ENCODE results near the gene ASIC5. TPM values are rescaled to one million over a fixed set of nuclear protein-coding genes. Genes with fewer than 3 reads are reported as not detected.
"Not testable (repeated sequence)": the region's sequence is repeated elsewhere in the genome, so short reads cannot be mapped to it uniquely, and the experiment has no call there.

Gene ASIC5, protein sequence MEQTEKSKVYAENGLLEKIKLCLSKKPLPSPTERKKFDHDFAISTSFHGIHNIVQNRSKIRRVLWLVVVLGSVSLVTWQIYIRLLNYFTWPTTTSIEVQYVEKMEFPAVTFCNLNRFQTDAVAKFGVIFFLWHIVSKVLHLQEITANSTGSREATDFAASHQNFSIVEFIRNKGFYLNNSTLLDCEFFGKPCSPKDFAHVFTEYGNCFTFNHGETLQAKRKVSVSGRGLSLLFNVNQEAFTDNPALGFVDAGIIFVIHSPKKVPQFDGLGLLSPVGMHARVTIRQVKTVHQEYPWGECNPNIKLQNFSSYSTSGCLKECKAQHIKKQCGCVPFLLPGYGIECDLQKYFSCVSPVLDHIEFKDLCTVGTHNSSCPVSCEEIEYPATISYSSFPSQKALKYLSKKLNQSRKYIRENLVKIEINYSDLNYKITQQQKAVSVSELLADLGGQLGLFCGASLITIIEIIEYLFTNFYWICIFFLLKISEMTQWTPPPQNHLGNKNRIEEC
- total RNA-seq, result not detected
- long read RNA-seq, result 0 reads

DNA sequence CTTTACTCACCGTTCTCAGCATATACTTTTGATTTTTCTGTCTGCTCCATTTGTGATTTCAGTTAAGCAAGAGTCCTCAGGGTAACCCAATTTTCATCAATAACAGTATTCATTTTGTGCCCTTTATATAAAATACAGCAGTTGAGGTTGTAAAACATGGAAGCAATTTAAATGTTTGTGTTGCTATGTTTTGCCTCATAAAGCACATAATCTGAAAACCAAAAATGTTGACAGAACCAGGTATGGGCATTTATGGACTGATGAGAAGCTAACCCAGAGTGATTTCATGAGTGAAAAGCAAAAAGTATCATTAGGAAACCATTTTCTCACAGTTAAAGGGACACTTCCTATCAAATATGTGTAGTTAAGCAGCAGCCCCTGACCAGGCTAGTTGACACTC lies at the start of gene ASIC5:
Gene ASIC5 (minus strand): TSS at position 101 of the 400 bp plus-strand sequence. CDS start 51 bp downstream, at position 50.
- no peak for ATAC-seq
- DNase-seq, result no peak
- intact Hi-C loops (cut with DNase I), result no loop called here

DNA sequence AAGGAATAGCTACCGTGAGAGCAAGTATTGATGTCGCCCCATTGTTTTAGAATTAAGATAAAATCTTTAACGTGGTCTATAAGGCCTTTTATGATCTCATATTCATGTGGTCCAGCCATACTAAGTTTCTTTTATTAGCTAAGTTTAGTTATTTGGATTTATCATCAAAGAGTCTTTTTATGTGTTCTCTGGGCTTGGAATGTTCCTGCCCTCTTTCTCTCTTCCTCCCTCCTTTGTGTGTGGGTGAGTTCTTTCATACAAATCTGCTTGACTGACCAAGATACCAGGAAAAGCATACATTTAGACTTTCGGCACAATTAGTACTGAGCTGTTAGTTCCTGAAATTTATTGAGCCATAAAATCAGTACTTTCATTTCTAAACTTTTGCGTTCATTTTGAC lies 48.7 kb upstream of the ASIC5 start:
- ATAC-seq, result no peak
- DNase-seq, result no peak
- intact Hi-C loops (cut with DNase I), result no loop called here

DNA sequence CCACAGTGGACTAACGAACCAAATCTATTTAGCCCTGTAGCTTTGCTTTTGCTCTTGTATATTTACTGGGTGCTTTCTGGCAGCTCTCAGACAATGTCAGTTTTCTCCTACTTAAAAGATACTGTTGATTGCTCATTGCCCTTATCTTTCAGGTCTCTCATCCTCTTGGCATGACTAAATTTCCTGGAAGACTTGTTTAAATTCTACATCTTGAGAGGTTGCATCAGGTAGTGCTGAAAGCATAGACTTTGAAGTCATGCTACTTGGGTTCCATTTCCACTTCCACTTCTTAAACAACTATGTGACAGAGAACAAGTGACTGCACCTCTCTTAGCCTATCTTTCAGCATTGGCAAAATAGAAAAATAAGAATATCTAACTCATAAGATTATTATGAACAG lies 45.8 kb upstream of the ASIC5 start:
- peak in 1 of 2 donors; percentile 34 for ATAC-seq
- intact Hi-C loops (cut with DNase I), result no loop called here
- DNase-seq, result no peak

DNA sequence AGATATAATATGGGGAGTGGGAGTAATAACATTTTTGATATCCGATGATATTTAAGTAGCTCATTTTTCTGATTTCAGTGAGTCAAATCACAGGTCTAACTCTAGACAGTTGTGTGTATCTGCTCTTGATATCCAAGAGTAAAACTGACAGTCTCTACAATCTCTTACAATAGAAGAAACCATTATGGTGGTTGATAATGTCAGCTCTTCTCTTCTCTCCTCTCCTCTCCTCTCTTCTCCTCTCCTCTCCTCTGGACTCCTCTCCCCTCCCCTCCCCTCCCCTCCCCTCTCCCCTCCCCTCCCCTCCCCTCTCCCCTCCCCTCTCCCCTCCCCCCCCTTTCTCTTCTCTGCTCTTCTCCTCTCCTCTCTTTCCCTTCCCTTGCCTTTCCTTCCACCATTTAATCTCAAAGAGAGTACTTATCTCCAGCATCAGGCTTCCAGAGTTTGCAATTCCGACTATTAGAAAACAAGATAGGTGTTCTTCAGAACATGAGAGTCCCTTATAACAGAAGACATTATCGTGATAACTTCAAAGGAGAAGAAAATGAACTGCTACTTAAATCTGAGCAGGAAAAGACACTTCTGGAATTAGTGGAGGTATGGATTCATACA lies 43.6 kb upstream of the ASIC5 start:
- intact Hi-C loops (cut with DNase I), result no loop called here
- ATAC-seq, result no peak
- DNase-seq, result no peak

DNA sequence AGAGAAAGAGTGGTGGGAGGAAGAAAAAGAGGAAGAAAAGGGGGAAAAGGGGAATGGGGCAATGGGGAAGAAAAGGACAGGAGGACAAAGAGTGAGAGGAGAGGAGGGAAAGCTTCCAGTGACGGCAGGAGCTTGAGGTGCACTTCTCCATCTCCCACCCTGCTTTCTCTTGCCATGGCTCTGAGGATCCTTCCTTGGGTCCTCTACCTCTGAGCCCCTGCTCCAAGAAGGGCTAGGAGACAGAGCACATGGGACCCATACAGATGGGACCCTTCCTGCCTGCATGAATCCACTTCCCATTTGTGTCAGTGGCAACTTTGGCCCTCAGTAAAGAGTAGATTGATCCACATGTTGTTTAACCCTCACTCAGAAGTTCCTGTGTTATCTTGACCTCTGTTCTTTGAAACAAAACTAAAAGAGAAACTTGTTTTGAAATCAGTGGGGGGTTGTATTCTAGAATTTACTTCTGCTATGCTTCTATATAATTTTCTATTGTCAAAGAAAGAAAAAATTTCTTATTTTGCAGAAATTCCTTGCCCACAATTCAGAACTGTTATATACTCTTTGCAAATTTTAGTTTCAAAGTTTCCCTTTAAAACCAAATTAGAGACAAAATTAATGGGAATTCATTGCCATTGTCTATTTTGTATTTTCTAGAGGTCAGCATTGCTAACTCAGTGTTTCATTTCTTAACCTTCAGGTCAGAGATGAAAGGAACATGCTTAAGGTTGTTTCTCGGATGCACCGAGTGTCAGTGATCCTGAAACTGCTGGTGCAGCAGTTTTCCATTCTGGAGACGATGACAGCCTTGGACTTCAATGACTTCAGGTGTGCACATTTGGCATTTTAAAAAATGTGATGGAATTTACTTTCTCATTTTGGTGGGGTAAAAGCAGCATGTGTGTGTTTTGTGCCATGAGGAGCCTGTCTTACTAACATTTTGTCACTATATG lies 42.4 kb upstream of the ASIC5 start:
- DNase-seq, result no peak
- ATAC-seq, result no peak
- intact Hi-C loops (cut with DNase I), result no loop called here

DNA sequence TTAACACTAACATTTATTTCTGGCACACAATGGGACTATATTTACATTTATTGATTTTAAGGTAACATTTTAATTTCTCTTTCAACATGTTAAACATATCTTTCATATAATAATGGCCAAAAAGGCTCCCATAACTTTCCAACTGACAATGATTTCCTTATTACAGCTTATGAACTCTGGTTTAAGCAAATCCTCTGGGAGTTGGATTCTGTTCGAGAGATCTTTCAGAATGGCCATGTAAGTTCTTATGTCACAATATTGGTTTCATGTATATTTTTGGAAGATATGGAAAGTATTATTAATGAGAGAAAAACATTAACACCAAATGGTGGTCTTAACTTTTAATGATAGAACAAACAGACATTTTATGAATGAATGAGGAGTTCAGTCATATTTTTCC lies 41.5 kb upstream of the ASIC5 start:
- no peak for ATAC-seq
- no peak for DNase-seq
- intact Hi-C loops (cut with DNase I), result no loop called here

DNA sequence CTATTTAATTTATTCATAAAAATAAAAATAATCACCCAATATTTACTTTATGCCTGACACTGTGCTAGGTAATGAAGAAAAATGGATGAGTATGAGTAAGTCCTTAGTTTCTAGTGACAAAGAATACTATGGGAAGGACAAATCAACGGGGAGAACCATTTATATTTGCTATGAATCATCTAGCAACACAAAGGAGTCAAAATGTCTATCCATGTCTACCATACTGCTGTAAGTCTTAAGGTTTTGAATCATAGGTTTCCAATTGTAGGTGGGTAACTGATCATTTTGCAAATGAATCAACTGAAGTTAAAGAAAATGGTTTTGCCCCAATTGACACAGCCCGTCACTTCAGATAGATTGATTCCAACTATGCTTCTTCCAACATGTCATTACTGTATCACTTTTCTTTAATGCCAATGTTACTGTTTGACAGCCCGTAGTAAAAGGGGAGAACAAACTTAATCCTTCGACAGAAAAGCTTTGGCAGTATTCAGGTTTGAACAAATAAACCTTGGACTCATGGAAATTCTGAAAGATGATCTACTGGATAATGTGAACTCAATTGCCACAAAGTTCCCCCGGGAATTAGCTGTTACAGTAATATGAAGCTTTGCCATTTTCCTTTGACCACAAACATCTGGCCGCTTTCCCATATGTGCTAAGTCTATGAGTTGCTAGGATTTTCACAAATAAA lies 40.6 kb upstream of the ASIC5 start:
- ATAC-seq, result peak in 1 of 2 donors; percentile 27
- DNase-seq, result no peak
- intact Hi-C loops (cut with DNase I), result no loop called here

DNA sequence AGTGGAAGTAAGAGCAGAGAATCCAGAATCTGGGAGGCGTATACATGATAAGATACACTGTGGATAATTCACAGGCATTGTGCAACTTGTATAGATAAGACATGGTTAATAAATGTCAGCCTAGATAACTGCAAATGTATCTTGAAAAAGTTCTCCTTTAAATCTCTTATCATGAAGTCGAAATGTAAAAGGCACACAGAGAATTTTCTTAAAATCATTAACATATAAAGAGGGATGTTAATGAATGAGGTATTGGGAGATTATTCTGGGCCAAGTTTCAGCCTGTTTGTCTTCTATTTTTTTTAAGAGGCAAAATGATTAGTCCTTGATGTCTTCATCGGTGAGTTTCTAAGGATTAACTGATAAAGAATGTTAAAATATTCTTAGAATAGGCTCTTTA lies 38.3 kb upstream of the ASIC5 start:
- no peak for DNase-seq
- ATAC-seq, result no peak
- intact Hi-C loops (cut with DNase I), result no loop called here

DNA sequence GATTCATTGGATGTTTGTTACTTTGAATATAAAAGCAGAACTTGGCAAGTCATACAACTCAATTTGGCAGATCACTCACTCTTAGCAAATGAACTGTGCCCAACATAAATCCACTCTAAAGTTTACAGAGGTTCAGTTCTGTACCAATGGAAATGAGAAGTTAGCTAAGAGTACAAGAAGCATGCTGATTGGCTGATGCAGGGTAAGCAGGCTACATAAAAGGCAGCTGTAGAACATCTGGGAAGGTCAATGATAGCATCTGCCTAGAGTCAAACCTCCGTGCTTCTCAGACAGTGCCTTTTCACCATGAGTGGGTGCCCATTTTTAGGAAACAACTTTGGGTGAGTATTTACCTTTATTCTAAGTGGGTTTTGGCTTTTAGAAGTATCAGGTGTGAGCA lies 37.4 kb upstream of the ASIC5 start, which contains the start of gene TDO2:
Gene TDO2 (plus strand): TSS at position 244 of the 400 bp plus-strand sequence. CDS start 63 bp downstream, at position 307.
- ATAC-seq (no peak), DNase-seq (no peak)
- intact Hi-C loops (cut with DNase I), result no loop called here

DNA sequence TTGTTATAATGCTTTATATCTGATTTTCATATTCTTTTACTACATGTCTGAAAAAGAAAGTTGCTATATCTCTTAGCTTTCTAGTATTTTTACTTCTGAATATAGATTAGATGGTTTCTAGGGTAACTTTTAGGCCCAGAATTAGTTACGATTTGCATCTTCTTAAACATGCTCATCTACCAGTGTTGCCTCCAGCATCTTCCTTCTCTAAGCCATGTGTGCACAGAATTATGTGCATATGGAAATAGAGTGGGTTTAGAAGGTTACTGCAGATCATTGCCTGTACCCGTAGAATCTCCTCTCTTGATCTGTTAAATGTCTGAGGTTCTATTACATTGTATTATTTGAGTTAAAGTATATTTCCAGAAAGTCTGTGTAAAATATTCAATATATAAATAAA lies 34.9 kb upstream of the ASIC5 start:
- DNase-seq, result no peak
- no peak for ATAC-seq
- intact Hi-C loops (cut with DNase I), result no loop called here

DNA sequence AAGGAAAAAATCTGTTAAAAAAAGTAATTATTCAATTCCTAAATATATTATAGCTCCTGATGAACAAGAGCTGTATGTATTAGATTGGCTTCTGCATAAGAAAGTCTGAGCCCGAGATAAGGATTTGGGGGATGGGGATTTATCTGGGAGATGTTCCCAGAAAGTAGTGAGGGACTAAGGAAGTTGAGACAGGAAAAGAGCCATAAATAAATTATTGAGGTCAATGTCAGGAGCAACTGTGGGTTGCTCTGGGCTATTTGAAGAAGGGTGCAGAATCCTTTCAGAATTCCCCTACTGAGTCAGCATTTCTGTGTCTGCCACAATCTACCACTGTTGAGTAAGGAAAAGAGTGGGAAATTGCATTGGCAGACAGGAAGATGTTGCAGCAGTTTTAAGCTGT lies 34.3 kb upstream of the ASIC5 start:
- intact Hi-C loops (cut with DNase I), result no loop called here
- ATAC-seq (peak; percentile 37 to 71), DNase-seq (no peak)

DNA sequence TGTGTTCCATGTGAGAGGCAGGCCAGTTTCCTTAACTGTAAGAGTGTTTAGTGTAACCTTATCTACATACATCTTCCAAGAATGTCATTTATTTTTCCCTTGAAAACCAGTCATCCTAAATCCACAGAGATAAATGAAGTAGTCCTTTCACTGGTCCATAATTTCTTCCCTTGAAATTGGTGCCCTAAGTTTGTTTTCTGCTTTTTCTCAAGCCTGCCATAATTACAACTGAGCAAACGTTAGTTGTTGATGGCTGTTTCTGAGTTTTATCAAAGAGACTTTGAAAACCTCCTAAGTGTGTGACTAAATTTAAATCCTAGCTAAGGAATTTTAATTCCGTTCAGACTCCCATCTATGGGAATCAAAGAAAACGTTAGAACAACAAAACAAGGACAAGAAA lies 33.8 kb upstream of the ASIC5 start:
- no peak for DNase-seq
- ATAC-seq, result no peak

DNA sequence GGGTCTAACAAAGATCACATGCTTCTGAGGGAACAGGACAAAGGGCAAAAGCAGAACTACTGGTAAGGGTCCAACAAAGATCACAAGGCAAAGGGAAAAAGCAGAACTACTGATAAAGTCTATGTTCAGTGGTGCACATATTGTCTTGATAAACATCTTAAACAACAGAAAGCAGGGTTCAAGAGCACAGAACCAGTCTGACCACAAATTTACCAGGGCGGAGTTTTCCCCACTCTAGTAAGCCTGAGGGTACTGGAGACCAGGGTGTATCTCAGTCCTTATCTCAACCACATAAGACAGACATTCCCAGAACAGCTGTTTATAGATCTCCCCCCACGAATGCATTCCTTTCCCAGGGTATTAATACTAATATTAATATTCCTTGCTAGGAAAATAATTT lies 32.3 kb upstream of the ASIC5 start:
- ATAC-seq; DNase-seq; intact Hi-C loops (cut with DNase I): not testable (repeated sequence)

More for the DNA sequence above, 33.8 kb upstream of the ASIC5 start:
- intact Hi-C loops (cut with DNase I), result no loop called here

DNA sequence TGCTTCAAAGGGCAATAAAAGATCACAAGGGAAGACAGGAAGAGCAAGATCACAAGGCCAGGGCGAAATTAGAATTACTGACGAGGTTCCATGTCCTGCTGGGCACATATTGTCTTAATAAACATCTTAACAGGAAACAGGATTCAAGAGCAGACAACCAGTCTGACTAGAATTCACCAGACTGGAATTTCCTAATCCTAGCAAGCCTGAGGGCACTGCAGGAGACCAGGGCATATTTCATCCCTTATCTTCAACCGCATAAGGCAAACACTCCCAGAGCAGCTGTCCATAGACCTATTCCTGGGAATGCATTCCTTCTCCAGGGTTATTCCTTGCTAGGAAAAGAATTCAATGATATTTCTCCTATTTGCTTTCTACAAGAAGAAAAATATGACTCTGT lies 25.0 kb upstream of the ASIC5 start:
- DNase-seq (no peak), ATAC-seq (no peak)
- intact Hi-C loops (cut with DNase I), result no loop called here

DNA sequence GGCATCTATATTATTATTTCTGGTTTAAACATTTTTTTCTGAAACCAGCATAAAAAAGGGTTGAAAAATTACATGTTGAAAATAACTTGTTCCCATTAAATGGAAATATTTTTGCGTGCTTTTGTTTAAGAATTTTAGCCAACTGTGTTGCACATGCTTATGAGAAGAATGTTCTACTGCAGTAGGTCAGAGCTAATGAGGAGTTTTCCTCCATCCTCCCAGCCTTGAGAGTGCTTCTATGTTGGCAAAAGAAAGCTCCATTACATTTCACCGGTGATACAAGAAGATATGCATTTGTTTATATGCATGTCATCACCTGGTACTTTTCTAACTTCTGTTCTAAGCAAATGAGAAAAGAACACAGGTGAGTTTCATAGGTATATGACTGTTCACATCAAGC lies 23.9 kb upstream of the ASIC5 start:
- intact Hi-C loops (cut with DNase I), result no loop called here
- ATAC-seq, result no peak
- no peak for DNase-seq

DNA sequence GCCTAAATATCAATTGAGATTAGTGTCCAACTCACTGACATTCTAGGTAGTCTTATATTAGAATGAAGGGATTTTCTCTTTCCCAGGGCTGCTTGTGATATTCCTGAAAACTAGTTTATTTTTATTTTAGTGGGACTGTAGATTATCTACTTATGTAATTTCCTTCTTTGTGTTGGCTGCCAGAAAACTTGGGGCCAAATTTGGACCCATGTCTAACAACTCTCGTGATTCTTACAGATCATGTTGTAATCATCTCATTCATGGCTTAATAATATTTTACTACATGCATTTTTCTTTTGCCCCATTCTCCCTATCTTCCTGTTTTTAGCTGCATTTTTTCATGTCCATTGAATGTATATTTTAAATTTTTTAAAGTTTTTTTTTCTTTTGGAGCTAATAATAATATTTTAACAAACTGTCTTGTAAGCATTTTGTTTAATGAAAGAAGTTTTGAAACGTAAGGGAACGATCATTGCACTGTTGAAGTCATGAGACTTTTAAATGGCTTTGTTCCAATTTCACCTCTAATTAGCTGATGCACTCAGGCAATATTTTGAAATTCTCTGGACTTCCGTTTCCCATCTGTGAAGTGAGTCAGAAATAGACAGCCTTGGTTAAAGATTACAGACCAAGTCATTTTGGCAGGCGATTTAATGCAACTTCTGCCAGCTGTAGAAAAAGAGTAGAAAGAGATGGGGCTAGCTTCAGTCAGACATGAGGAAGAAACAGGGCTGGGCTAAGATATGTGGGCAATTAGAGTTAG lies 23.1 kb upstream of the ASIC5 start:
- intact Hi-C loops (cut with DNase I), result no loop called here
- DNase-seq (no peak), ATAC-seq (peak; percentile 61 to 96)

DNA sequence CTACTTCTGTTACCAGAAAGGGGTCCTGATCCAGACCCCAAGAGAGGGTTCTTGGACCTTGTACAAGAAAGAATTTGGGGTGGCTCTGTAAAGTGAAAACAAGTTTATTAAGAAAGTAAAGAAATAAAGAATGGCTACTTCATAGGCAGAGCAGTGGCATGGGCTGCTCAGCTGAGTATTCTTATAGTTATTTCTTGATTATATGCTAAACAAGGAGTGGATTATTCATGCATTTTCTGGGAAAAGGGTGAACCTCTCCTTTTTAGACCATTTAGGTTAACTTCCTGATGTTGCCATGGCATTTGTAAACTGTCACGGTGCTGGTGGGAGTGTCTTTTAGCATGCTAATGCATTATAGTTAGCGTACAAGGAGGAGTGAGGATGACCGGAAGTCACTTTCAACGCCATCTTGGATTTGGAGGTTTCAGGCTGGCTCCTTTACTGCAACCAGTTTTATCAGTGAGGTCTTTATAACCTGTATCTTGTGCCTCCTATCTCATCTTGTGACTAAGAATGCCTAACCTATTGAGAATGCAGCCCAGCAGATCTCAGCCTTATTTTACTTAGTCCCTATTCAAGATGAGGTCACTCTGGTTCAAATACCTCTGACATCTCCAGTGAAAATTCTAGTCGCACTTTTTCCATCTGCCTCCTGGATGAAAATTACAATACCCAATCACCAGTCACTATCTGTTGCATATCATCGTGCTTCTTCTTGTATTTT lies 21.9 kb upstream of the ASIC5 start:
- no peak for DNase-seq
- no peak for ATAC-seq
- intact Hi-C loops (cut with DNase I), result no loop called here

DNA sequence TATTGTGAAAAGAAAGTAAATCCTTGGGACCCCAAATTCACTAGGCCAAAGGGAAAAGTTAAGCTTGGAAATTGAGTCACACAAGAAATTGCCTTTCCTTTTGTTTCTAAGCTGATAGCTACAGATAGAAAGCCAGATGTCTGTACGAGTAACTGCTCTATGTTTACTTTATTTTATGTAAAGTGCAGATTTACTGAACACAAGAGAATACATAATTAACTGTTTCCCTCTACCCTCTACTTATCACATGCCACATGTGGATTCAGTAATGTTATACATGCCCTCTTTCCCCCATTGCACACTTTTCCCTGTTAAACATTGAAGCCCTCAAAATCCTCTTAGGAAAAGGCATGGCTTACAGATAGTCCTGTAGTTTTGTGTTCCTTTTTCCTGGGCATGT lies 21.0 kb upstream of the ASIC5 start:
- intact Hi-C loops (cut with DNase I), result no loop called here
- DNase-seq (no peak), ATAC-seq (no peak)
